Measurements from ENCODE around the gene ROR2.
"Not testable (repeated sequence)": the region's sequence is repeated elsewhere in the genome, so short reads cannot be mapped to it uniquely, and the experiment has no call there.

The ROR2 gene

GRCh38 chr9:91913986-91914385 lies 36.0 kb downstream of the ROR2 start:
- Histone ChIP-seq H2AFZ (ENCODE audit: low read depth, low read length, severe bottlenecking) (no peak overlapping the region), H3K9ac (ENCODE audit: low read length) (no peak overlapping the region), H3K9me3 (ENCODE audit: insufficient read depth, low read length) (no peaks in the 10 kb centered on the region), H3K27me3 (ENCODE audit: low read length) (no peaks in the 10 kb centered on the region), H4K20me1 (ENCODE audit: low read depth, low read length) (no peaks in the 10 kb centered on the region), H3K79me2 (ENCODE audit: insufficient read depth, low read length) (no peaks in the 10 kb centered on the region), H3K4me3 (ENCODE audit: insufficient read depth, low read length, poor library complexity, severe bottlenecking) (no peak overlapping the region), H3K36me3 (ENCODE audit: low read length) (no peaks in the 10 kb centered on the region), H3K4me2 (ENCODE audit: low read depth, low read length, poor library complexity, severe bottlenecking) (no peak overlapping the region), H3K9me2 (replicated peaks; ENCODE audit: insufficient read depth, low read length) (no peaks in the 10 kb centered on the region), H3K27ac (ENCODE audit: low read depth, low read length) (no peak overlapping the region), H3F3A (ENCODE audit: insufficient read depth) (no peaks in the 10 kb centered on the region)
- TF ChIP-seq EZH2phosphoT487 (conservative IDR thresholded peaks at IDR 0.05; ENCODE audit: low read length): no peak

GRCh38 chr9:91913096-91913495 lies 36.9 kb downstream of the ROR2 start:
- Histone ChIP-seq H3K4me2 (ENCODE audit: low read depth, low read length, poor library complexity, severe bottlenecking) (no peak overlapping the region), H2AFZ (ENCODE audit: low read depth, low read length, severe bottlenecking) (no peak overlapping the region), H3K27ac (ENCODE audit: low read depth, low read length) (no peak overlapping the region), H3F3A (ENCODE audit: insufficient read depth) (no peaks in the 10 kb centered on the region), H3K27me3 (ENCODE audit: low read length) (no peaks in the 10 kb centered on the region), H3K9ac (ENCODE audit: low read length) (no peak overlapping the region), H4K20me1 (ENCODE audit: low read depth, low read length) (no peaks in the 10 kb centered on the region), H3K9me2 (replicated peaks; ENCODE audit: insufficient read depth, low read length) (no peaks in the 10 kb centered on the region), H3K4me3 (ENCODE audit: insufficient read depth, low read length, poor library complexity, severe bottlenecking) (no peak overlapping the region), H3K79me2 (ENCODE audit: insufficient read depth, low read length) (no peaks in the 10 kb centered on the region), H3K36me3 (ENCODE audit: low read length) (no peaks in the 10 kb centered on the region), H3K9me3 (ENCODE audit: insufficient read depth, low read length) (no peaks in the 10 kb centered on the region)
- no peak for TF ChIP-seq CTCF (IDR thresholded peaks at IDR 0.05; ENCODE audit: insufficient read depth, low read length, poor library complexity, severe bottlenecking)
- no peak for TF ChIP-seq EZH2phosphoT487 (conservative IDR thresholded peaks at IDR 0.05; ENCODE audit: low read length)

GRCh38 chr9:91911657-91912056 lies 38.4 kb downstream of the ROR2 start:
- H3K4me2 ChIP-seq (ENCODE audit: low read depth, low read length, poor library complexity, severe bottlenecking): no peak overlapping the region
- H3K9ac ChIP-seq (ENCODE audit: low read length): no peak overlapping the region
- H3K9me3 ChIP-seq (ENCODE audit: insufficient read depth, low read length): no peaks in the 10 kb centered on the region
- no peaks in the 10 kb centered on the region for H4K20me1 ChIP-seq (ENCODE audit: low read depth, low read length)
- H3K36me3 ChIP-seq (ENCODE audit: low read length): no peaks in the 10 kb centered on the region
- H3K4me3 ChIP-seq (ENCODE audit: insufficient read depth, low read length, poor library complexity, severe bottlenecking): no peak overlapping the region
- H3K79me2 ChIP-seq (ENCODE audit: insufficient read depth, low read length): no peaks in the 10 kb centered on the region
- H2AFZ ChIP-seq (ENCODE audit: low read depth, low read length, severe bottlenecking): no peak overlapping the region
- no peaks in the 10 kb centered on the region for H3K9me2 ChIP-seq (replicated peaks; ENCODE audit: insufficient read depth, low read length)
- TF ChIP-seq EZH2phosphoT487 (conservative IDR thresholded peaks at IDR 0.05; ENCODE audit: low read length) (no peak), CTCF (IDR thresholded peaks at IDR 0.05; ENCODE audit: insufficient read depth, low read length, poor library complexity, severe bottlenecking) (no peak)
- no peak overlapping the region for H3K27ac ChIP-seq (ENCODE audit: low read depth, low read length)
- H3K27me3 ChIP-seq (ENCODE audit: low read length): no peaks in the 10 kb centered on the region
- no peaks in the 10 kb centered on the region for H3F3A ChIP-seq (ENCODE audit: insufficient read depth)

- not testable (repeated sequence) for H3K4me3 ChIP-seq (ENCODE audit: insufficient read depth, low read length, poor library complexity, severe bottlenecking); H3K4me2 ChIP-seq (ENCODE audit: low read depth, low read length, poor library complexity, severe bottlenecking); H3K9ac ChIP-seq (ENCODE audit: low read length)
Measured at GRCh38 chr9:91909256-91909655, 40.8 kb downstream of the ROR2 start.

More at GRCh38 chr9:91909256-91909655, 40.8 kb downstream of the ROR2 start:
- H3K36me3 ChIP-seq (ENCODE audit: low read length); H4K20me1 ChIP-seq (ENCODE audit: low read depth, low read length); H3K27ac ChIP-seq (ENCODE audit: low read depth, low read length); H3K27me3 ChIP-seq (ENCODE audit: low read length); H3F3A ChIP-seq (ENCODE audit: insufficient read depth); H3K79me2 ChIP-seq (ENCODE audit: insufficient read depth, low read length); H3K9me3 ChIP-seq (ENCODE audit: insufficient read depth, low read length); H3K9me2 ChIP-seq (replicated peaks; ENCODE audit: insufficient read depth, low read length); H2AFZ ChIP-seq (ENCODE audit: low read depth, low read length, severe bottlenecking): not testable (repeated sequence)
